ENCODE data around the gene KLHL25. TPM values are rescaled to one million over a fixed set of nuclear protein-coding genes. Genes with fewer than 3 reads are reported as not detected.

The KLHL25 gene
- total and polyA plus RNA-seq, 2 of the 8 experiments (the other 6 are each of a cell fraction or from before 2014, with no cell fraction given): 16.5 to 22.0 TPM

GRCh38 chr15:85759376-85759775 lies 35.3 kb downstream of the KLHL25 start:
- H3K4me2 ChIP-seq (ENCODE audit: insufficient read depth in 1 of 2, low read depth in 2 of 2, low read length in 2 of 2): no peak overlapping the region
- CTCF ChIA-PET (ENCODE audit: partially characterized antibody): interaction anchor here (0.6 to 2.3 kb wide), 4 partner anchors 18 to 737 kb away, joined by 3 to 10 read pairs (median 3); no protein-coding TSS in a partner anchor
- FAIRE-seq: no peak
- H3K4ac ChIP-seq (replicated peaks; ENCODE audit: insufficient read length, low read depth, low read length): no peak overlapping the region
- H4K8ac ChIP-seq (ENCODE audit: extremely low read depth, insufficient read depth, low read length): no peak overlapping the region
- H3K23ac ChIP-seq (ENCODE audit: insufficient read length): no peak overlapping the region
- no peak overlapping the region for H4K91ac ChIP-seq (replicated peaks; ENCODE audit: insufficient read length, low read length)
- no peak for DNase-seq (ENCODE audit: low read depth in 1 of 2, low spot score in 2 of 2)
- no peak overlapping the region for H3K9ac ChIP-seq (replicated peaks in 1 of 4; ENCODE audit: extremely low read depth in 1 of 4, low read depth in 3 of 4, low read length in 3 of 4)
- no peak overlapping the region for H4K5ac ChIP-seq (ENCODE audit: insufficient read length, low read depth, low read length)
- H3K14ac ChIP-seq (ENCODE audit: insufficient read length): no peak overlapping the region
- no peaks in the 10 kb centered on the region for H3K23me2 ChIP-seq (ENCODE audit: low read depth, low read length)
- peaks cover 0 to 20% of the 10 kb centered on the region in 2 experiments; a peak in 2 of 4 replicates for H3K79me2 ChIP-seq (ENCODE audit: control insufficient read depth in 1 of 2, insufficient read depth in 2 of 2, low read length in 2 of 2)
- POLR2A ChIA-PET (ENCODE audit: partially characterized antibody): no interaction called here
- H4K20me1 ChIP-seq (replicated peaks in 1 of 2; ENCODE audit: control insufficient read depth in 1 of 2, insufficient read depth in 2 of 2, low read length in 2 of 2): peaks cover 2 to 9% of the 10 kb centered on the region in 2 experiments
- no peak overlapping the region for H3K4me3 ChIP-seq (ENCODE audit: extremely low read depth in 1 of 4, insufficient read depth in 2 of 4, low read depth in 3 of 4, low read length in 4 of 4)
- H2BK12ac ChIP-seq (ENCODE audit: low read depth, low read length): no peak overlapping the region
- H3K79me1 ChIP-seq (ENCODE audit: low read depth, low read length): peaks cover 11% of the 10 kb centered on the region
- no peak overlapping the region for H3K56ac ChIP-seq (replicated peaks; ENCODE audit: insufficient read length, low read depth, low read length)
- no peak overlapping the region for H3K18ac ChIP-seq (ENCODE audit: extremely low read depth, low read length)
- H2BK15ac ChIP-seq (ENCODE audit: low read length): no peak overlapping the region
- H3K4me1 ChIP-seq (replicated peaks in 1 of 4; ENCODE audit: control insufficient read depth in 3 of 4, insufficient read depth in 4 of 4, low read length in 3 of 4): peaks cover 0 to 1% (median 0%) of the 10 kb centered on the region in 4 experiments; a peak in 2 of 7 replicates
- no peak overlapping the region for H2BK120ac ChIP-seq (replicated peaks; ENCODE audit: low read depth, low read length)
- H2BK5ac ChIP-seq (ENCODE audit: low read depth, low read length): no peak overlapping the region
- no peak overlapping the region for H2AFZ ChIP-seq (ENCODE audit: low read length)
- H3K9me3 ChIP-seq (ENCODE audit: insufficient read depth in 2 of 2, low read depth in 1 of 2, low read length in 1 of 2): no peaks in the 10 kb centered on the region
- no peak overlapping the region for H3K27ac ChIP-seq (ENCODE audit: low read depth, low read length)
- WGBS, 2 experiments (ENCODE audit: extremely low coverage in 1 of 2, insufficient coverage in 1 of 2, insufficient read length in 1 of 2, insufficient replicate concordance in 2 of 2, low coverage in 1 of 2, low lambda C conversion rate in 2 of 2, missing lambda C conversion rate in 1 of 2): 94% methylated on average over 13 of the region's 13 CpGs; no CpG with 5 or more reads in 1 of the 2 experiments
- no peak overlapping the region for H2AK5ac ChIP-seq (ENCODE audit: low read depth, low read length)
- H3K27me3 ChIP-seq (replicated peaks in 1 of 4; ENCODE audit: control insufficient read depth in 3 of 4, extremely low read depth in 1 of 4, insufficient read depth in 3 of 4, low read length in 3 of 4): no peaks in the 10 kb centered on the region
- H3K36me3 ChIP-seq (ENCODE audit: control insufficient read depth in 2 of 4, insufficient read depth in 4 of 4, low read length in 3 of 4): peaks cover 0 to 5% (median 1%) of the 10 kb centered on the region in 4 experiments; a peak in 4 of 8 replicates
- H2BK20ac ChIP-seq (ENCODE audit: low read length): no peak overlapping the region
- no peak for TF ChIP-seq GABPA (IDR thresholded peaks at IDR 0.05; ENCODE audit: borderline replicate concordance, insufficient read depth, low read length)
- TF ChIP-seq SAP30 (IDR thresholded peaks at IDR 0.05; ENCODE audit: insufficient read depth, insufficient replicate concordance, low read length): no peak
- no peak for TF ChIP-seq HDAC2 (IDR thresholded peaks at IDR 0.05; ENCODE audit: borderline replicate concordance in 1 of 2, low read depth in 2 of 2, low read length in 2 of 2)
- no peak for TF ChIP-seq BCL11A (IDR thresholded peaks at IDR 0.05; ENCODE audit: low read depth in 2 of 2, low read length in 2 of 2)
